Prostate gland (tissue), 2 donors: Measurements from ENCODE around the gene TOMM70. TPM values are rescaled to one million over a fixed set of nuclear protein-coding genes. Genes with fewer than 3 reads are reported as not detected.
"Not testable (repeated sequence)": the region's sequence is repeated elsewhere in the genome, so short reads cannot be mapped to it uniquely, and the experiment has no call there.

ENCODE experiments used
- DNase-seq: peaks from one replicate; pipeline ENCODE4 v3.0.0-alpha.2; 2019; ENCODE audit warnings: low spot score
- H3K27ac ChIP-seq, 2 donors: fragments of 200-600 bp; sonication (generic); 2 replicates each; pipeline ENCODE4 v1.5.1; 2017 to 2019
- H3K27me3 ChIP-seq: fragments of 200-600 bp; sonication (generic); replicated peaks from 2 replicates; pipeline ENCODE4 v1.5.1; 2019; ENCODE audit not compliant: insufficient read depth
- H3K36me3 ChIP-seq, 2 donors: fragments of 200-600 bp; sonication (generic); 1 replicate in 1 of 2; 2 replicates in 1 of 2; pipeline versions ENCODE4 v1.5.1 to v1.8.1; 2017 to 2019
- H3K4me1 ChIP-seq: fragments of 200-600 bp; sonication (generic); replicated peaks from 2 replicates; pipeline ENCODE4 v1.5.1; 2019
- H3K4me3 ChIP-seq, 2 donors: fragments of 200-600 bp; sonication (generic); 2 replicates each; pipeline ENCODE4 v1.5.1; 2017 to 2019
- H3K9me3 ChIP-seq: fragments of 200-600 bp; sonication (generic); 2 replicates; pipeline ENCODE4 v1.5.1; 2017
- POLR2A ChIP-seq: fragments of 450-650 bp; IDR thresholded peaks from one replicate; pipeline ENCODE4 v1.6.1; 2016; ENCODE audit warnings: antibody characterized with exemption, mild to moderate bottlenecking
- POLR2AphosphoS5 ChIP-seq: sonication (generic); formaldehyde crosslinking; IDR thresholded peaks from one replicate; pipeline ENCODE4 v1.6.1; 2017; ENCODE audit warnings: antibody characterized with exemption
- WGBS: methylation state at CpG from one replicate; pipeline ENCODE4 v1.1.5; 2018; 5-methylcytosine and 5-hydroxymethylcytosine counted together
- intact Hi-C: fragments of 100-400 bp; cut with DNase I; formaldehyde crosslinking; loops from one replicate; pipeline ENCODE4 v1.14.2; 2022
- total RNA-seq, 2 donors: library from RNA; depleted of rRNA; stranded (reverse); fragments of >200 nt; gene quantifications; one replicate each; pipeline ENCODE4 v1.1.0, GENCODE V29; 2016
- TF ChIP-seq, protein P1 (sequence below), 4 experiments: fragments of 200-600 bp in 2 of 4; fragments of 450-650 bp in 2 of 4; sonication (generic) in 2 of 4; IDR thresholded peaks; 1 replicate in 3 of 4; 2 replicates in 1 of 4; pipeline ENCODE4 v1.5.1; 2016 to 2019; ENCODE audit warnings: antibody characterized with exemption in 4 of 4, mild to moderate bottlenecking in 2 of 4, moderate library complexity in 2 of 4

TOMM70 gene
- 10 to 100 TPM; 34.0 to 36.1 TPM for total RNA-seq

DNA sequence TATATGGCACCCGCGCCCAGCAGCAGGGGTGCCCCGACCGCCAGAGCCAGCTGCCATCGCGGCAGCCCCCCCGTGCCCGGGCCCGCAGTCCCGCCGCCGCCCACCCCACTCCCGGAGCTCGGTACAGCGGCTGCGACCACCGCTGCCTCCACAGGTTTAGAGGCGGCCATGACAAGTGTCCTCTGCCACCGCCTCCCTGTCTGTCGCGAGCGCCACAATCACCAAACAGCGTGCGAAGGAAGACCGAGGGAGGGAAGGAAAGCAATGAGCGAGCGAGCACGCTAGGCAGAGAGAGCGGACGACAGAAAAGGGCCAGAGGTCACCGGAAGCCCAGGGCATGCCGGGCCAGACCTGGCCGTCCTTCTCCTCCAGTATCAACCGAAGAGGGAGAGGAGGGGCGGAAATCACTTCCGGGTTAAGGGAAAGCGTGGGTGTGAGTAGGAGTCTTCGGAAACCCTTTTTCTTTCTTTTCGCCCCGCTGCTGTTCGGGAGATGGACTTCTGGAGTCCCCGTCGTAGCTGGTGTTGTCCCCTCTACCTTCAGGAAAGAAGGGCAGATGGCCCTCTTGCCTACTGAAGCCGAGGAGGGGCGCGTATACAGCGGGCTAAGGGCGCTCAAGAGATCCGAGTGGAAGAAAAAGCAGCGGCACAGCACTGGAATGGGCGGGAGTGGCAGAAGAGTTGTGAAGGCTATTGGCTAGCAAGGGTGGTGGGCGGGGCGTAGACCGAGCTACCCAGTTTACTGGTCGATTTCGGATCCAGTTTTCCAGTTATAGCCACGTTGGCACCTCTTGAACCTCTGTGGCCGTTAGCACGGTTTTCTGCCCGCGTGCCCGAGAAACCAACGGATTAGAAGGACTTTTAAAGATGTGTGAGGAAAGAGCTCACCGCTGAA, at the start of gene TOMM70, which contains the start of gene LNP1:
TOMM70 (minus strand) TSS at position 310 of the 894 bp plus-strand sequence; CDS start at position 170, 140 bp downstream.
LNP1 (plus strand) TSS at position 760 of the 894 bp plus-strand sequence. CDS start 28,191 bp downstream, outside the sequence.
- H3K9me3 ChIP-seq = no peaks in the 10 kb centered on the region
- H3K27me3 ChIP-seq = no peaks in the 10 kb centered on the region
- peak within 1 kb of the TSS; percentile 59 to 95 for H3K4me3 ChIP-seq
- no peaks in the 10 kb centered on the region for H3K4me1 ChIP-seq
- peak; percentile 97 for DNase-seq
- TF ChIP-seq POLR2AphosphoS5 = peak; percentile 81
- TF ChIP-seq, protein P1, sequence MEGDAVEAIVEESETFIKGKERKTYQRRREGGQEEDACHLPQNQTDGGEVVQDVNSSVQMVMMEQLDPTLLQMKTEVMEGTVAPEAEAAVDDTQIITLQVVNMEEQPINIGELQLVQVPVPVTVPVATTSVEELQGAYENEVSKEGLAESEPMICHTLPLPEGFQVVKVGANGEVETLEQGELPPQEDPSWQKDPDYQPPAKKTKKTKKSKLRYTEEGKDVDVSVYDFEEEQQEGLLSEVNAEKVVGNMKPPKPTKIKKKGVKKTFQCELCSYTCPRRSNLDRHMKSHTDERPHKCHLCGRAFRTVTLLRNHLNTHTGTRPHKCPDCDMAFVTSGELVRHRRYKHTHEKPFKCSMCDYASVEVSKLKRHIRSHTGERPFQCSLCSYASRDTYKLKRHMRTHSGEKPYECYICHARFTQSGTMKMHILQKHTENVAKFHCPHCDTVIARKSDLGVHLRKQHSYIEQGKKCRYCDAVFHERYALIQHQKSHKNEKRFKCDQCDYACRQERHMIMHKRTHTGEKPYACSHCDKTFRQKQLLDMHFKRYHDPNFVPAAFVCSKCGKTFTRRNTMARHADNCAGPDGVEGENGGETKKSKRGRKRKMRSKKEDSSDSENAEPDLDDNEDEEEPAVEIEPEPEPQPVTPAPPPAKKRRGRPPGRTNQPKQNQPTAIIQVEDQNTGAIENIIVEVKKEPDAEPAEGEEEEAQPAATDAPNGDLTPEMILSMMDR (IDR thresholded peaks at IDR 0.05) = no peak
- no peak for TF ChIP-seq POLR2A
- peak within 1 kb of the TSS; percentile 83 to 89 for H3K27ac ChIP-seq
- no peaks in the 10 kb centered on the region for H3K36me3 ChIP-seq
- under 1% methylated on average over 64 of the region's 64 CpGs for WGBS
- intact Hi-C loops = loop anchor here (10.0 kb wide), 1 partner anchor 66 kb away; the partner anchor contains the start of gene NIT2

- no peaks in the 10 kb centered on the region for H3K4me1 ChIP-seq
- no peak for DNase-seq
- H3K27ac ChIP-seq = no peak overlapping the region
- TF ChIP-seq POLR2A = no peak
- no peak for TF ChIP-seq POLR2AphosphoS5
- TF ChIP-seq, protein P1 (IDR thresholded peaks at IDR 0.05) = no peak
- intact Hi-C loops = no loop called here
- no peak overlapping the region for H3K4me3 ChIP-seq
- H3K36me3 ChIP-seq = no peaks in the 10 kb centered on the region
- 36% methylated on average over 2 of the region's 2 CpGs for WGBS
- no peaks in the 10 kb centered on the region for H3K9me3 ChIP-seq
- no peaks in the 10 kb centered on the region for H3K27me3 ChIP-seq
Observed at GRCh38 chr3:100449214-100449613, 48.3 kb upstream of the TOMM70 start.

DNA sequence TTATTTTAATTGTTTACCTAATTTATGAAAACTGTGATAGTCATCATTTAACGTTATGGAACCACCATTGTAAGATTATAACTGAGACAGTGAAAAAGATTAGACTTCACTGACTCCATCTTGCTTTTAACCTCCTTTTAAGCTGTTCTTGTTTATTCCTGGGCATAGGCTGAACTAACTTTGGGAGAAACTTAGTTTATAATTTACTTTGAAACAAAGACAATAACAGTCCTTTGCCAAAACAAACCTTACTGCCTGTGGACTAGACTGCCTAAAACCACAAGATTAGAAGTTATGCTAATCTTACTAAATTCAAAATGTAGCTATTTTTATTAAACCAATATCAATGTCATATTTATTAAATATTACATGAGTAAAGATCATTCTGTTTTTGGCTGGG, 47.2 kb upstream of the TOMM70 start:
- H3K9me3 ChIP-seq = no peaks in the 10 kb centered on the region
- intact Hi-C loops = no loop called here
- no peak for DNase-seq
- H3K27ac ChIP-seq = no peak overlapping the region
- no peaks in the 10 kb centered on the region for H3K36me3 ChIP-seq
- no peaks in the 10 kb centered on the region for H3K4me1 ChIP-seq
- WGBS = 63% methylated on average over 1 of the region's 1 CpG
- H3K4me3 ChIP-seq = no peak overlapping the region
- no peaks in the 10 kb centered on the region for H3K27me3 ChIP-seq
- TF ChIP-seq POLR2A (no peak), POLR2AphosphoS5 (no peak)
- TF ChIP-seq, protein P1 (IDR thresholded peaks at IDR 0.05) = no peak

GRCh38 chr3:100447067-100447466, 46.2 kb upstream of the TOMM70 start:
- intact Hi-C loops, H3K4me3 ChIP-seq, H3K27me3 ChIP-seq, H3K4me1 ChIP-seq, H3K36me3 ChIP-seq, DNase-seq, H3K27ac ChIP-seq, H3K9me3 ChIP-seq: not testable (repeated sequence)
- 98% methylated on average over 3 of the region's 3 CpGs for WGBS

GRCh38 chr3:100443690-100444089, 42.8 kb upstream of the TOMM70 start:
- Histone ChIP-seq H3K4me1 (no peaks in the 10 kb centered on the region), H3K27me3 (no peaks in the 10 kb centered on the region), H3K27ac (no peak overlapping the region), H3K9me3 (no peaks in the 10 kb centered on the region), H3K4me3 (no peak overlapping the region), H3K36me3 (no peaks in the 10 kb centered on the region)
- no peak for TF ChIP-seq POLR2AphosphoS5
- no peak for TF ChIP-seq POLR2A
- TF ChIP-seq, protein P1 (IDR thresholded peaks at IDR 0.05) = no peak
- intact Hi-C loops = no loop called here
- DNase-seq = no peak
